ENCODE measurements around the gene AHDC1.

AHDC1 gene

GRCh38 chr1:27487966-27488884 is 115.7 kb downstream of the AHDC1 start (continued):
- TF ChIP-seq ZNF214 (tag by site-specific recombination; IDR thresholded peaks at IDR 0.05; ENCODE audit: borderline replicate concordance) (no peak), ZNF341 (tag by site-specific recombination; IDR thresholded peaks at IDR 0.05; ENCODE audit: low read depth) (no peak), ZNF433 (tag by site-specific recombination; IDR thresholded peaks at IDR 0.05; ENCODE audit: low read depth) (no peak), ZNF114 (tag by site-specific recombination; IDR thresholded peaks at IDR 0.05) (no peak), ZNF658 (tag by site-specific recombination; IDR thresholded peaks at IDR 0.05) (no peak), TSHZ1 (tag by site-specific recombination; IDR thresholded peaks at IDR 0.05; ENCODE audit: borderline replicate concordance) (no peak), HIC1 (tag by site-specific recombination; IDR thresholded peaks at IDR 0.05) (no peak), ZNF837 (tag by site-specific recombination; IDR thresholded peaks at IDR 0.05) (no peak), AEBP2 (tag by site-specific recombination; IDR thresholded peaks at IDR 0.05; ENCODE audit: borderline replicate concordance) (no peak), MZF1 (tag by site-specific recombination; IDR thresholded peaks at IDR 0.05; ENCODE audit: borderline replicate concordance) (no peak), ZNF624 (tag by site-specific recombination; IDR thresholded peaks at IDR 0.05) (no peak), SETDB1 (IDR thresholded peaks at IDR 0.05; ENCODE audit: insufficient read length, low read length) (no peak), FEZF1 (tag by site-specific recombination; IDR thresholded peaks at IDR 0.05) (no peak), ZNF561 (tag by site-specific recombination; IDR thresholded peaks at IDR 0.05; ENCODE audit: borderline replicate concordance) (no peak), ZSCAN16 (tag by site-specific recombination; IDR thresholded peaks at IDR 0.05) (no peak), ZNF785 (tag by site-specific recombination; IDR thresholded peaks at IDR 0.05) (no peak), PRDM1 (tag by site-specific recombination; IDR thresholded peaks at IDR 0.05) (peak; percentile 54; the same call in 1 of the 2 replicates)

- Histone ChIP-seq H3K4me3 (ENCODE audit: low read depth, low read length) (no peak overlapping the region), H3K4me1 (ENCODE audit: control insufficient read depth, insufficient read depth, low read length) (peaks cover 3% of the 10 kb centered on the region; the same call in 1 of the 2 replicates), H3K9me3 (ENCODE audit: control insufficient read depth, insufficient read depth, low read depth, low read length) (no peaks in the 10 kb centered on the region), H3K36me3 (ENCODE audit: control insufficient read depth in 2 of 2, insufficient read depth in 1 of 2, low read length in 2 of 2) (no peaks in the 10 kb centered on the region; a peak in 1 of 3 replicates), H3K27ac (ENCODE audit: extremely low read depth, low read depth, low read length) (no peak overlapping the region)
- CTCF ChIA-PET: interaction anchor here (0.6 kb wide), 1 partner anchor 37 kb away, joined by 3 read pairs; no protein-coding TSS in a partner anchor
- POLR2A ChIA-PET: no interaction called here
- no peak for TF ChIP-seq ZNF354C (tag by site-specific recombination; IDR thresholded peaks at IDR 0.05; ENCODE audit: borderline replicate concordance, low read depth)
- no peak for TF ChIP-seq ZNF488 (tag by site-specific recombination; IDR thresholded peaks at IDR 0.05)
- no peak for TF ChIP-seq BCL11A (tag by site-specific recombination; IDR thresholded peaks at IDR 0.05; ENCODE audit: low read depth)
- peak; percentile 18 for TF ChIP-seq SETDB1 (IDR thresholded peaks at IDR 0.05; ENCODE audit: insufficient read length, low read length)
Measured at GRCh38 chr1:27485363-27485762, 118.6 kb downstream of the AHDC1 start.
